ENCODE data around the gene MRM1. TPM values are rescaled to one million over a fixed set of nuclear protein-coding genes. Genes with fewer than 3 reads are reported as not detected.

Gene MRM1
- total and polyA plus RNA-seq, 9 of the 15 experiments (the other 6 are each of a cell fraction or from before 2014, with no cell fraction given) = 0.61 to 28.4 (median 21.5) TPM

DNA sequence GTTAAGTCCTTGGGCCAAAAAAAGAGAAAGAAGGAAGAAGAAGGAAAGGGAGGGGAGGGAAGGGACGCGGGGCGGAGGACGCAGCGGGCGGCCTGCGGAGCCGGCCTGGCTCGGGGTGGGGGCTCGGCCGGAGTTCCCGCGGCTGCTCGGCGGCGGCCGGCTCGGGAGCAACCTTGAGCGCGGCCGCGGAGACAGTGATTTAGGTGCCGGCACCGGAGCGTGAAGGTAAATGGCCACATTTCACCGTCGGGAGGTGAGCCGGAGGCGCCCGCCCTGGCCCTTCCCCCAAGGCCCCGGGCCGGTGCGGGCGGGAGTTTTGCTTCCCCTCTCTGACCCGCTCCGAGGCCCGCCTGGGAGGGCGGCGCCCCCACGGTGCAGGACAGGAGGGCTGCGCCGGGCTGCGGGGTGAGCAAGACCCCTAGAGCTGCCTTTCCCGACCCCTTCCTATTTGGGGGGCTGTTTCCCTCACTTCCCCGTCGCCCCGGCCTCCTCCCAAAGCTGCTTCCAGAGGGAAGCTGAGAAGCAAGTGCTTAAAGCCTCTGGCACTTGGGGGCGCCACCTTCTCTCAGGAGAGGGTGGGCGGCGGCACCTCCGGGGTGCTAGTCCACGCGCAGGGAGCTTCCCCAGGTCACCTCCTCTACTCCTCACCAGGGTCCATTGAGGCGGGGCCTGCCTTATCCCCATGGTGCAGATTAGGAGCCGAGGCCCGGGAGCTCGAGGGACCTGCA is 56.5 kb downstream of the MRM1 start:
- Histone ChIP-seq H3K4me3 (peak overlapping the region; percentile 18; the same call in 1 of the 2 replicates), H3K27ac (ENCODE audit: extremely low read depth, low read depth, low read length) (no peak overlapping the region), H3K79me2 (ENCODE audit: control insufficient read depth, insufficient read depth, low read length) (no peaks in the 10 kb centered on the region), H3K9me3 (replicated peaks; ENCODE audit: control insufficient read depth, insufficient read depth, low read depth, low read length) (no peaks in the 10 kb centered on the region), H3K9ac (ENCODE audit: insufficient read depth in 1 of 2, low read depth in 2 of 2, low read length in 2 of 2) (peak overlapping the region in 1 of 2 experiments; percentile 72; a peak in 2 of 4 replicates), H3K27me3 (ENCODE audit: control insufficient read depth in 2 of 2, insufficient read depth in 2 of 2, low read length in 2 of 2) (peaks cover 12 to 65% of the 10 kb centered on the region in 2 experiments), H4K20me1 (replicated peaks; ENCODE audit: control insufficient read depth, insufficient read depth, low read length) (peaks cover 8% of the 10 kb centered on the region; the same call in 1 of the 2 replicates), H3K9me1 (ENCODE audit: control insufficient read depth, insufficient read depth, low read length) (no peaks in the 10 kb centered on the region), H2AFZ (ENCODE audit: low read depth, low read length) (peak overlapping the region; percentile 68), H3K4me1 (replicated peaks in 1 of 2; ENCODE audit: control insufficient read depth in 2 of 2, insufficient read depth in 2 of 2, low read length in 2 of 2) (peaks cover 3 to 19% of the 10 kb centered on the region in 2 experiments; a peak in 2 of 5 replicates), H3K4me2 (ENCODE audit: insufficient read depth, low read length) (no peak overlapping the region; the same call in 1 of the 2 replicates), H3K36me3 (ENCODE audit: control insufficient read depth, insufficient read depth, low read length) (no peaks in the 10 kb centered on the region)
- CTCF ChIA-PET (ENCODE audit: low intra/inter-chr PET ratio) = no interaction called here
- intact Hi-C loops (cut with micrococcal nuclease) (no loop called here), in situ Hi-C loops (cut with MboI) (no loop called here)
- WGBS (ENCODE audit: insufficient coverage, low coverage, missing lambda C conversion rate) = 6% methylated on average over 35 of the region's 57 CpGs
- FAIRE-seq = no peak
- ATAC-seq = peak; percentile 85
- peak; percentile 59 to 77 (median 68) for DNase-seq (ENCODE audit: extremely low read depth in 1 of 4, low spot score in 3 of 4)
- BruUV-seq (replicated peaks) = no TSS peak
- POLR2A ChIA-PET = interaction anchor here (0.6 to 0.7 kb wide), 2 partner anchors 32 to 401 kb away, joined by 3 read pairs; no protein-coding TSS in a partner anchor
- TF ChIP-seq IRF2 (CRISPR knock-in tag; IDR thresholded peaks at IDR 0.05) (no peak), JUND (IDR thresholded peaks at IDR 0.05; ENCODE audit: borderline replicate concordance, low read depth, low read length) (no peak), JUND (tag; IDR thresholded peaks at IDR 0.05; ENCODE audit: borderline replicate concordance, low read depth, low read length) (no peak), ELF2 (CRISPR knock-in tag; IDR thresholded peaks at IDR 0.05) (no peak), BMI1 (IDR thresholded peaks at IDR 0.05; ENCODE audit: low read length) (no peak), CTBP1 (IDR thresholded peaks at IDR 0.05; ENCODE audit: borderline replicate concordance) (no peak), ZNF408 (CRISPR knock-in tag; IDR thresholded peaks at IDR 0.05; ENCODE audit: low read depth) (no peak), SMC3 (conservative IDR thresholded peaks at IDR 0.05; ENCODE audit: insufficient read depth, low read depth, low read length) (peak; percentile 48), ETV1 (tag; conservative IDR thresholded peaks at IDR 0.05; ENCODE audit: low read depth) (no peak)
- TF ChIP-seq, protein P1, sequence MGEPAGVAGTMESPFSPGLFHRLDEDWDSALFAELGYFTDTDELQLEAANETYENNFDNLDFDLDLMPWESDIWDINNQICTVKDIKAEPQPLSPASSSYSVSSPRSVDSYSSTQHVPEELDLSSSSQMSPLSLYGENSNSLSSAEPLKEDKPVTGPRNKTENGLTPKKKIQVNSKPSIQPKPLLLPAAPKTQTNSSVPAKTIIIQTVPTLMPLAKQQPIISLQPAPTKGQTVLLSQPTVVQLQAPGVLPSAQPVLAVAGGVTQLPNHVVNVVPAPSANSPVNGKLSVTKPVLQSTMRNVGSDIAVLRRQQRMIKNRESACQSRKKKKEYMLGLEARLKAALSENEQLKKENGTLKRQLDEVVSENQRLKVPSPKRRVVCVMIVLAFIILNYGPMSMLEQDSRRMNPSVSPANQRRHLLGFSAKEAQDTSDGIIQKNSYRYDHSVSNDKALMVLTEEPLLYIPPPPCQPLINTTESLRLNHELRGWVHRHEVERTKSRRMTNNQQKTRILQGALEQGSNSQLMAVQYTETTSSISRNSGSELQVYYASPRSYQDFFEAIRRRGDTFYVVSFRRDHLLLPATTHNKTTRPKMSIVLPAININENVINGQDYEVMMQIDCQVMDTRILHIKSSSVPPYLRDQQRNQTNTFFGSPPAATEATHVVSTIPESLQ (CRISPR knock-in tag; IDR thresholded peaks at IDR 0.05) = no peak
- TF ChIP-seq, protein P2, sequence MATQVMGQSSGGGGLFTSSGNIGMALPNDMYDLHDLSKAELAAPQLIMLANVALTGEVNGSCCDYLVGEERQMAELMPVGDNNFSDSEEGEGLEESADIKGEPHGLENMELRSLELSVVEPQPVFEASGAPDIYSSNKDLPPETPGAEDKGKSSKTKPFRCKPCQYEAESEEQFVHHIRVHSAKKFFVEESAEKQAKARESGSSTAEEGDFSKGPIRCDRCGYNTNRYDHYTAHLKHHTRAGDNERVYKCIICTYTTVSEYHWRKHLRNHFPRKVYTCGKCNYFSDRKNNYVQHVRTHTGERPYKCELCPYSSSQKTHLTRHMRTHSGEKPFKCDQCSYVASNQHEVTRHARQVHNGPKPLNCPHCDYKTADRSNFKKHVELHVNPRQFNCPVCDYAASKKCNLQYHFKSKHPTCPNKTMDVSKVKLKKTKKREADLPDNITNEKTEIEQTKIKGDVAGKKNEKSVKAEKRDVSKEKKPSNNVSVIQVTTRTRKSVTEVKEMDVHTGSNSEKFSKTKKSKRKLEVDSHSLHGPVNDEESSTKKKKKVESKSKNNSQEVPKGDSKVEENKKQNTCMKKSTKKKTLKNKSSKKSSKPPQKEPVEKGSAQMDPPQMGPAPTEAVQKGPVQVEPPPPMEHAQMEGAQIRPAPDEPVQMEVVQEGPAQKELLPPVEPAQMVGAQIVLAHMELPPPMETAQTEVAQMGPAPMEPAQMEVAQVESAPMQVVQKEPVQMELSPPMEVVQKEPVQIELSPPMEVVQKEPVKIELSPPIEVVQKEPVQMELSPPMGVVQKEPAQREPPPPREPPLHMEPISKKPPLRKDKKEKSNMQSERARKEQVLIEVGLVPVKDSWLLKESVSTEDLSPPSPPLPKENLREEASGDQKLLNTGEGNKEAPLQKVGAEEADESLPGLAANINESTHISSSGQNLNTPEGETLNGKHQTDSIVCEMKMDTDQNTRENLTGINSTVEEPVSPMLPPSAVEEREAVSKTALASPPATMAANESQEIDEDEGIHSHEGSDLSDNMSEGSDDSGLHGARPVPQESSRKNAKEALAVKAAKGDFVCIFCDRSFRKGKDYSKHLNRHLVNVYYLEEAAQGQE (IDR thresholded peaks at IDR 0.05; ENCODE audit: borderline replicate concordance) = peak; percentile 52; the same call in 1 of the 2 replicates
- TF ChIP-seq, protein P2 (CRISPR knock-in tag; IDR thresholded peaks at IDR 0.05; ENCODE audit: low read depth) = no peak
